HCEC 1CT (cell line): ENCODE results near the gene SYT2.
A peak's percentile ranks its signal among the peaks of the same experiment; 100 is the strongest.
"Not testable (repeated sequence)": the region's sequence is repeated elsewhere in the genome, so short reads cannot be mapped to it uniquely, and the experiment has no call there.

Source experiments
- DNase-seq: peaks from one replicate; pipeline ENCODE4 v3.0.0-alpha.2; 2017

Gene SYT2

DNA sequence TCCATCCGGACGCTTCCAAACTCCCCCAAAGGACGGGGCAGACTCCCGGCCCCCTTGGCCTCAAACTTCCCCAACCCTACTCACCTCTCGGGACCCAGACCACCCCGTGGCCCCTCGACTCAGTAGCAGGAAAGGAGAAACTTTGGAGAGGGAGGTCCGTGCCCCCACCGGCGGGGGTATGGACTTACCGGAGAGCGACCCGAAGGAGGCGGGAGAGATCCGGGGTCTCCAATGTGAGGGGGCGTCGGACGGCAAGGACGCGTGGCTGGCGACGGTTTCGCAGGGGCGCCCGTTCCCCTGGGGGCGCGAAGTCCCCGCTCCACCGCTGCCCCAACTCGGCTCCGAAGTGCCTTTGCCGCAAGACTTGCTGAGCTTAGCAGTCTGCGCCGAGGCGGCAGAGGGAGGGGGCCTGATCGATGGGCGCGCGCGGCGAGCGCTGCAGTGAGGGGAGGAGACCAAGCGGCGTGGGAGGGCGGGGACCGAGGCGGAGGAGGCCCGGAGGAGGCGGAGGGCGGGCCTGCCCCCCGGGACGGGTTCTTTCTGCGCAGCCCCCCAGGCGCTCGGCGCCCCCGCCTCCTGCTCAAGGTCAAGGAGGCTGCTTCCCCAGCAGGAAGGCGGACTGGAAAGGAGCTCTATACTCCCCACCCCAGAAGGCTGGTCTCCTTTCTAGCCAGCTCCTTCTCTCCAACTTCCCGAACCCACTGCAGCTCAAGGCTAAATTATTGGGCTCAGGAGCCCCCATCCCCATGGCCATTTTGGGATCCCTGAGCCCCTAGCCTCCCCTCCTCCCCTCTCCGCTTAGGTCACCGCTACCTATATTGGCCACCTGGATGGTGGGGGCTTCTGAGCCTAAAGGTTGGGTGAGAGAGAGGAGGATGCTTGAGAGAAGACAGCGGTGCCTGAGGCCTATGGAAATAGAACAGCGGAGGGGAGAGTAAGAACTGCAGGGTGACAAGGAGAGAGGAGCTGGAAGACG lies at the start of gene SYT2:
TSS of gene SYT2 (minus strand) at position 385 of the 976 bp plus-strand sequence. CDS start 104,682 bp downstream, outside the sequence.
- DNase-seq, result no peak

DNA sequence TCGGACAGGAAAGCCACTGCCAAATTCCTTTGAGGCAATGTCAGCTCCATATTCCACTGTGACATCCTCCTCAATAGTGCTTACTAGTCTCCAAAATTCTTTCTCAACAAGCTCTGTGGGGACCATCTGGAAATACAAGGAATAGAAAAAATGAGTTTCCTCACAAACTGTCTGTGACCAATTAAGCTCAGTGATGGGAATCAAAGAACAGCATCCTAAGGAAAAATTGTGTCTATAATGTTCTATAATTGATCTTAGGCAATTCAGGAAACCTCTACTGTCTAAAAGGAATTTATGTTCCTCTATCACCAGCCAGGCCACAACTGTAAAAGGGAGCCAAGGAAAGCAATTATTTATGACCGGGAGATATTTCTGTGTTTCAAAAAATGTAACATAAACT lies 46.1 kb upstream of the SYT2 start:
- no peak for DNase-seq

DNA sequence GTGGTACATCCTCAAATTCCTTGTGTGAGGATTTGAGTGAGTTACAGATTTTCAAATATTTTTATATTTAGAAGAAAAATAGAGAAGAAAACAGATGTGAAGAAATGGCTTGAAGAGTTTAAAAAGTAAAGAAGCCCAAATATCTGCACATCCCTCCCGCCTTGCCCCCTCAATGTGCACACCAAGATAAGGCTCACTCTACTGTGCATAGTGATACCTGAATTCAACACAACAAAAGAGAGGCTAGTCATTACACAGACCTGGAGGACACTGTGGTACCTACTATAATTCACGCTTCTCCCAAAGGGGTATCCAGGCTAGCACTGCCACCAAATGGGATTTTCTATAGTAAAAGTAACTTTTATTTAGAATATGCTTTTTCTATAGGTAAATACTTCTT lies 44.0 kb upstream of the SYT2 start:
- DNase-seq, result no peak

DNA sequence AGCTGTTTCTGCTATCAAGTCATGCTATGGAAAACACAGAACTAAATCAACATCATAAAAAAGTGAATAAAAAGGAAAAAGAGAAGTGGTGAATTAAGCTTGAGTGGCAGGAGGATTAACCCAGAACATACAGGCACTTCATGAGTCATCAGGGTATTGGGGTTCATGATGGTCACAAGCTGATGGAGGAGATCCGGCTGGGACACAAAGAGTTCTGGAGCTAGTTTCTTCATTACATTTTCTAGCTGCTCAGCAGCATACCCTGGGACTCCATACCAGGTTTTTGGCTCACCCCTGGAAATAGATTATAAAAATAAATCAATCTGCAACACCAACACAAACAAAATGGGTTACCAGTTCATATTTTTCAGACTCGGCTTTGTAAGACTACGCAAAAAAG lies 42.5 kb upstream of the SYT2 start:
- peak; percentile 80 for DNase-seq

DNA sequence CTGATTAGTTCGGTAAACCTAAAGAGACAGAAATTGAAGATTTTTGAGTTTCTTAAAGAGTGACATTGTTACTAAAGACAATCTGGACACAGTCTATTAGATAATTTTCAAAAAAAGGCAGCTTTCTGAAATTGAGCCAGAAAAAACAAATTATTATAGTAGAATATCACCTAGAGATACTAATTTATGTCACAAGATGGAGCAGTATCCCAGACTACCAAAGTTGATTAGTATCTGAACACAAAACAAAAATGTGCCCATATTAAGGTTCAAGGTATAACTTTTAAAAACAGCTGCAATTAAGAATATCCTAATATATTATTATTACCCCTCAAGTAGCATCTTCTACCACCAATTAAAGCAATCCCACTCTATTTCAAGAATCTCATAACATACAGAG lies 40.5 kb upstream of the SYT2 start:
- no peak for DNase-seq

DNA sequence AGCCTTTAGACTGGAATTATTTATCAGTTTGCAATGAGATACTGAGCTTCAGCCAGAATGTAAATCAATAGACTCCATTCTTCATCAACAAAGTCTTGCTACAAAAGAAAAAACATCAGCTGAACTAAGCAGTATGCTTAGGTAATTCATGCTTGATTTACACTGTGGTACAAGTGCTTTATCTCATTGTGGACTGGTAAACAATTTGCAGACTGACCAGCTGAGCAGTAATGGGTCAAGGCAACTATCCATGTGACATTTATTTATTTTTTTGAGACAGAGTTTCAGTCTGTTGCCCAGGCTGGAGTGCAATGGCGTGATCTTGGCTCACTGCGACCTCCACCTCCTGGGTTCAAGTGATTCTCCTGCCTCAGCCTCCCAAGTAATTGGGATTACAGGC lies 39.8 kb upstream of the SYT2 start:
- DNase-seq, result no peak

DNA sequence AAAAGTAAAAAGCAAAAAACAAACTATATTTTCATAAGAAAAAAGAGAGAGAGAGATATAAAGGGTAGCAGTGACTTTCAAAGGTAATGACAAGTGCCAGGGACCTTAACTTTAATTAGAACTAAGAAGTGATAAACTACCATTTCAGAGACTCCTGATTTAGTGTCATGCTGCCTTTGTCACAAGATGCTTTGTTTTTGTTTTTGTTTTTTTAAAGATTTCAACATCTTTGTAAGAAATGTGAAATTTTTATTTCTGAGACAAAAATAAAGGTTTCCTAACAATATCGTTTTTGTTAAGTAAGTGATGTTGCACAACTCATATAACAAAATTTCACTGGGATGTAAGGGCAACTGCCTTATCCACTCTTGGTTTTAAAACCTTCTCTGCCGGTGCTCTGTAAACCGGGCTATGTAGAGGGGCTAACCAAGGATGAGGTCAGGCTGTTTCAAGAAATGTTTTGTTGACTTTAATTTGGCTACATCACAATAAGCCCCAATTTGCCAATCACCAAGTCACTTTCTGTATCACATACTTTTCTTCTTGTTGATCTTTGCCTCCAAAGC lies 35.2 kb upstream of the SYT2 start:
- no peak for DNase-seq

DNA sequence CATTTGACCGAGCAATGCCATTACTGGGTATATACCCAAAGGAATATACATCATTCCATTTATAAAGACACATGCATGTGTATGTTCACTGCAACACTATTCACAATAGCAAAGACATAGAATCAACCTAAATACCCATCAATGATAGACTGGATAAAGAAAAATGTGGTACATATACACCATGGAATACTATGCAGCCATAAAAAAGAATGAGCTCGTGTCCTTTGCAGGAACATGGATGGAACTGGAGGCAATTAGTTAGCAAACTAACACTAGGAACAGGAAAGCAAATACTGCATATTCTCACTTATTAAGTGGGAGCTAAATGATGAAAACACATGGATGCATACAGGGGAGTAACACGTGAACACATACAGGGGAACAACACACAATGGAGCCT lies 34.5 kb upstream of the SYT2 start:
- DNase-seq, result not testable (repeated sequence)

DNA sequence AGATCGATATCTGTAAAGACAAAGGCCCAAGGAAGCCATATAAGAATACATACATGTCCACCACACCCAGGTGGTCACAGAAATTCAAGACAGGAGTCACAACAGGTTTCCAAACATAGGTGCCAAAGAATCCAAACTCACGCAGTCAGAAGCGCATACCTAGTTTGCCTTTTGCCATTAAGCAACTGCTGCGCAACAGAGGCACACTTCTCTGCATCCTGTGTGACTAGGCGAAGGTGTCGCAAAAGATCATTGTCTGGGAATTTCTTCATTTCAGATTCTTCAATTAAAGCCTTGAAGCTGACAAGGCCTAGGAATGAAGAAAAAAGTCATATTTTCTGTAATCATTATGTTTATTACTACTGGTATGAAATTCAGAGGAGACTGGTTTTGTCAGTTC lies 32.2 kb upstream of the SYT2 start:
- no peak for DNase-seq

DNA sequence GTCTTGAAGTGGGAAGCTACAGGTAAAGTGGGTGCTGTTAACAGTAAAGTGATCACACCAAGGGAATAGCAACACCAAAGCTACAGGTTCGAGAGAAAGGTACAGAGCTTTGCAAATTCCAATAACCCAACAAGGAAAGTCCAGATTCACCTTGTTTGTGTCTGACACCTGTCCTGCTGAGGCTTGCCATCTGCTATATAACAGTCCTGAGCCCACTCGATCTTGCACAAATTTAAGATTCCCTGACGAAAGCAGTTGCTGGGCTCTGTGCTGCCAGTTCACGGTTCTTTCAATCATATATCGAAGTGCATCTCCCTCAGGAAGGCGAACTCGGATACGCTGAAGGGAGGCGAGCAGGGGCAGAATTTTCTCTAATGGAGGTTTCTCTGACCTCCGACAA lies 23.0 kb upstream of the SYT2 start:
- DNase-seq, result no peak

DNA sequence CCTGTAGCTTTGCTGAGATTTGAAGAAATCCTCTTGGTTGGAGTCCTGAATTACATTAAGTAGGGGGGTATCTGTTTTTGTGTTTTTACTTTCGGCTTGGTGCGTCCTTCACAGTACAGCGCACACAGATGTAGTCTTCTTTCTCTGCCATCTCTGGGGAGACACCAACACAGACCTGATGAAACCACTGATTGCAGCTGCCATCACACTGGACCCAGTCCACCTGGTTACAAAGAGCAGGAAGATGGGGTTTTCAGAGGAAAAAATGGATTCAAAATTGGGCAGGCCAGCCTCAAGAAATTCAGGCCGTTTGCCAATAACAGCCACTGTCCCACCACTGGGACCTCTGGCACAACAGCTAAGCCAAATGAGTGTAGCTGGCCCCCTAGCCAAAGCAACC lies 18.7 kb upstream of the SYT2 start:
- no peak for DNase-seq

DNA sequence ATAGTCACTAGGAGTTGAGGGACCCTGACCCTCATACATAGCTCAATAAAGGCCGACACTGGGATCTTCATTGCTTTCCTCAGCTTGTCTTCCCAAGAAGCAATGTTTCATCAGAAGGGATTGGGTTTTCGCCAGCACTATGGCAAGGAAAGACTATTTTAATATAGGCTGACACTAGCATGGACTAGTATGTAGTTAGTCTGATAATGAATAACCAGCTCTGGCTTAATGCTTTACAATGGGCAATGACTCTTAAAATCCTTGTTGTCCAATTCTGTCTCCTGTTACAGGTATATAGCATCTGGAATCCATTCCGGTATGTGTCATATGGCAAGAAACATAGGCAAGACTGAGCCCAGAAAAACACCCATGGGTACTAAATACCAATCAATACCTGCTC lies 15.3 kb upstream of the SYT2 start:
- no peak for DNase-seq

DNA sequence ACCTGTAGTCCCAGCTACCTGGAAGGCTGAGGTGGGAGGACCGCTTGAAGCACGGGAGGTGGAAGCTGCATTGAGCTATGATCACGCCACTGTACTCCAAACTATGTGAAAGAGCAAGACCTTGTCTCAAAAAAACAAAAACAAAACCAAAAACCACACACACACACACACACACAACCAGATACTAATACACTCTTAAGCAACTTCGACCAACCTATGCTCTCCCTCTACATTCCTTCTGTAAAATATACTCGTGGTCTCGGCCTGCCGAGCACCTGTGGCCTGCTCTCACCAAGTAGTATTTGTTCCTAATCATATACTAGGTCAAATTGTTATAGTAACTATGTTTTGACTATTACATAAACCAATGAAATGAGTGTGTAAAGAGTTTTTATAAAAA lies 13.5 kb upstream of the SYT2 start:
- DNase-seq, result no peak

DNA sequence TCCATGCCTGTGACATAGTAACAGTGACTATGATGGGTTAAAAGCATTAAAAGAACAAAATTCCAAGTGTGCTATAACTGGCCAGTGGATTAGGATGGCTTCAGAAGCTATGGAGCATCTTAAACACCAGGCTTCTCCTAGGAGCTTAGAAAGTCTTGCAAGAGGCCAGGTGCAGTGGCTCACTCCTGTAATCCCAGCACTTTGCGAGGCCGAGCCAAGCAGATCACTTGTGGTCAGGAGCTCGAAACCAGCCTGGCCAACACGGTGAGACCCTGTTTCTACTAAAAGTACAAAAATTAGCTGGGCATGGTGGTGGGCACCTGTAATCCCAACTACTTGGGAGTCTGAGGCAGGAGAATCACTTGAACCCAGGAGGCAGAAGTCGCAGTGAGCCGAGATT lies 12.8 kb upstream of the SYT2 start:
- DNase-seq, result not testable (repeated sequence)

DNA sequence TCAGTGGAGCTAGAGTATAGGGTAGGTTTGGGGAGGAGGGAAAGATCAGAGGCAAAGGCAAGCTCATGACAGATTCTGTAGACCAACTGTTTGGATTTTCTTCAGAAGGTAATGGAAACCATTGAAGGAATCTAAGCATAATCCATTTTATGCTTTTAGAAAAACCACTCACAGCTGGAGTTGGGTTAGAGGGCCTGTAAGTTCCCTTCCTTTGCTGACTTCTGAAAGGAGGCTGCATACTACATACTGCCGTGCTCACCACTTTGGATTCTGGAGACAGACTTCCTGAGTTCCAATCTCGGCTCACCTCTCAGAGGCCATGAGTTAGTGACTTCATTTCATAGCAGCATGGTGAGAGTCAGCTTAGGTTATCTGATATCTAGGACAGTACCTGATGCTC lies 6.4 kb upstream of the SYT2 start:
- DNase-seq, result no peak

DNA sequence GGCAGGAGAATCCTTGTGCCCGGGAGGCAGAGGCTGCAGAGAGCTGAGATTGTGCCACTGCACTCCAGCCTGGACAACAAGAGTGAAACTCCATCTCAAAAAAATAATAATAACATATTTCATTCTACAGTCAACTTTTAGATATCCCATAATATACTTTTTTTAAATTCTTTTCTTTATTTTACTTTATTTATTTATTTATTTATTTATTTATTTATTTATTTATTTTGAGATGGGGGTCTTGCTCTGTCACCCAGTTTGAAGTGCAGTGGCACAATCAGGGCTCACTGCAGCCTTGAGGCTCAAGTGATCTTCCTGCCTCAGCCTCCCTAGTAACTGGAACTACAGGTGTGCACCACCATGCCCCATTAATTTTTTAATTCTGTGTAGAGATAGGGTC lies 3.9 kb upstream of the SYT2 start:
- not testable (repeated sequence) for DNase-seq

DNA sequence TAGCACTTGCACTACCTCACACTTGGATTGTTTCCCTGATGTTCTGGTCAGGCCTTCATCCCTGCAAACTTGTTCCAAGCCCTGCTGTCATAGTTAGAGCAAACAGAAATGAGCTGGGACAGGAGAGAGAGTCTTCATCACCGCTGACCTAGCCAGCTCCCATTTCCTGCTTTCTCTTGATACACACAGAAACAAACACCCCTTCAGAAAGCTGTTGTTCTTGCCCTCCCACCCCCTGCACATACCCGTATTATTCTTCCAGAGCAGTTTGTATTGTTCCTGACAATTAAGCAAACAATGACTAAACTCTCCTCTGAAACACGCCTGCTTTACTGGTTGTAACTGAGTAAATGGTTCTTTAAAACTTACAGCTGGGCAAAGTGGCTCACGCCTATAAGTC lies 2.9 kb upstream of the SYT2 start:
- DNase-seq, result no peak

DNA sequence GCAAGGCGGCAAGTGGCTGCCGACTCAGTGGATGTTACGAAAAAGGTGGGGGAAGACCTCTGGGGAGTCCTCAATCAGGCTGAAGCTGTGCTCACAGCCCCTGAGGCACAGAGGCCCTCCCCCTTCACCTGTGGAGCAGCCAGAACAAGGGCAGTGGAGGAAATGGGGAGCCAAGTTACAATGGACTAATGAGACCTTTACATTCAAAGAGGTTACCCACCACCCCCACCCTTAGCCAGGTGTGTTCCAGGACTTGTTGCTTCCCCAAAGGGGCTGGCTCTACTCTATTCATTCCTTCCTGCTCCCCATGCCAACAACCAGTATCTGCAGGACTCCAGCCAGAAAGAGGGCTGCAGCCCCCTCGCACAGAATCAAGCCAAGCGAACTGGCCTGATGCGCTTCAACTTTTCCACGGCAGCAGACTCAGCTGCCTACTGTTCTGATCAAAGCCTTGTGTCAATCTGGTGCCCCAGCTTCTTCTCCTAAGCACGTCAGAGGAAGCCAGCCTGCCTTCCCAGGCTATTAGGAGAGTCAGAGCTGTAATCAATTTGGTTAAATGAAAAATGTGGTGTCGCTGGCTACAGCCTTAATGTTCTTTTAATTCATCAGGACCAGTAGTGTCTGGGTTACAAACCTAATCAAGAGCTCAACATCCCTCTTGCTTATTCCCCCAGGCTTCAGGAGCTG lies 1.8 kb upstream of the SYT2 start:
- no peak for DNase-seq

DNA sequence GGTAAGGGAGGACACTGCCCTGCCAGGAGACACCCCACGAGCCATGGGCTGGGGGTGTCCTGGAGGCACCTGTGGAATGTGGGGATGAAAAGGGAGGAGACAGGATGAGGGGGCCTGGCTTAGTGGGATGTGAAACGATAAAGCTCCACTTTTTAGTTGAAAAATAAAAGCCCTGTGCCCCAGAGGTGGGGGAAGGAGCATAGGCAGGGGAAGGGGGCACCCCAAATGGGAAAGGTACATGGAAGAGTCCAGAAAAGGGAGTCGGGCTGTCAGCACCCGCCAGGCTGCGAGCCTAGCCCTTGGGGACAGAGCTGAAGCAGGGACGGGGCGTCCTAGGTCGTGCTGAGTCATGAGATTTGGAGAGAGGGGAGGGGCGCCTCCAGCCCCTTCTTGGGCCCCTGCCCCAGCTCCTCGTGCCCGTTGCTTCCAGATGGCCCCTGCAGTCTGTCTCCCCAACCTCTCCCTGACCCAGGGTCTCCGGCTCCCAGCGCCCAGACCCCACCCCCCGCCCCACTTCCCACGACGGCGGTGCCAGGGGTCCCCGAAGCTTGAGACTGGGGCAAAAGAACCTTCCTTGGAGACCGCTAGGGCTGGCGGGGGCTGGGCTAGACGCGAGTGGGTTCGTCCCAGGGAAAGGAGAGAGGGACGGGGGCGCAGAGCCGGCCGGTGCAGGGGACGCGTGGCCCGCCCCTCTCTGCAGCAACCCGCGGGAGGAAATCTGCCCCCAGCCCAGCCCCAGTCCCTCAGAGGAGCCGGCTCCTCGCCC lies 795 bp downstream of the SYT2 start:
- DNase-seq, result no peak

DNA sequence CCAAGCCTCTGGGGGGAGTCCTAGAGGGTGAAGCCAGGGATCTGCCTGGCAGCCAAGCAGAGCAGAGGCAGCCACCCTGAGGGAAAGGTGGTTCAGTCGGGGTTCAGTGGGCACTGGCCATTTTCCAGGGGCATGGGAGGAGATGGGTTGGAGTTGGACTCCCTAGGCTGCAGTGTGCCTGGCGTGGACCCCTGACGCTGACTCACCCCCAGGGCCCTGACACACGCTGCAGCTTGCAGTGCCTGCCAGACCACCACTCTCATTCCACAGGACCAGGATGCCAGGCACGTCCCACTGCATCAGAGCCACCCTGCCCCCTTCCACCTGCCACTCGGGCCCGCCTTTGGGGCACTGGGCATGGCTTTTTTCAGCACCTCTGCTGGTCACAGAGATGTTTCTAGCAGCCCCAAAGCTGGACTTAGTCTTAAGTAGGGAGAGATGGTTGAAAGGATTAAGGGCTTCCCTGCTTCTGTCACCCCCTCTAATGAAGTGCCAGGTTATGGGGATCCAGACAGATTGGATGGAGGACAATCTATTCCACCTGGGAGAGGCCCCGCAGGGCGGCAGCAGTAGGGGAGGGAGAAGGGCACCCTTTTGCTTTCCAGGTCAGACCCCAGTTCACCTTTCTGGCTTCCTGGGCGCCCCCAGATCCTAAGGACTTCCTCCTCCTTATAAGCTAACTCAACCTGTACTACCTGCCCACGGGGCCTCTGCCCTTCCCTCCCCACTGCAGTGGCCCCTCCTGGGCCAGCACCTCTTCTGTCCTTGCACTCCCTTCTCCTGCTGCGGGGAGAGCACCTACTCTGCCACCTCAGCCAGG lies 1.6 kb downstream of the SYT2 start:
- no peak for DNase-seq

DNA sequence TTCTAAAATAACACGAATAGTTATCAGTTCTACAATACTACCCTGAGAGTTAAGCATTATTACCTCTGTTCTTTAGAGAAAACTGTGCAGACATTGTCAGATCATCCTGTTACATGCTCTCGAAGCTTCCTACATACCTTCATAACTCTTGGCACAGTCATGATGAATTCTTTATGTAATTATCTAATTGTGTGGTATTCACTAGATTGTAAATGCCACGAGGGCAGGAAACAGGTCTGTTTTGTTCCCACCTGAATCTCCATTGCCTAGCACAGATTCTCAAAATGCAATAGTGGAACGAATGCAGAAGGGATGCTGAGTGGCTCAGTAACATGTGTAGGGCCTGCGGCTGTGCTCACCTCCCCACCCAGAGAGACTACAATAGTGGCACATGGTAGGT lies 3.4 kb downstream of the SYT2 start:
- DNase-seq, result no peak

DNA sequence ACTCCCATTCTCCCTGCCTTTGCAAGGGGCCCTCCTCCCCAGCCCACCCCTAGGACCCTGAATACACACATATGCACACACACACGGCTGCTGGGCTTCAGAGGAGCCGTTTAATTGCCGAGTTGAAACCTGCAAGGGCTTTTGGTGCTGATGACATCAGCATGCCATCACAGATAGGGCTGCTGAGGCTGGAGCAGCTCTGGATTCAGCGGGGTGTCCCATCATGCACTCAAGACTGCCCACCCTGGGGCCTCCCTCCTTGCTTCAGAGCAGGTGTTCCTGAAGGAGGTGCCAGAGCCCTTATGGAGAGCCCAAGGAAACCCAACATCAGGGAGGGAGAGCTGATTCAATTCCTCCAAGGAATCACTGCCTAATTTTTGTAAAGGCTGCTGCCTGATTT lies 5.7 kb downstream of the SYT2 start:
- DNase-seq, result no peak
